ENCODE results near the gene RPTOR.
"Not testable (repeated sequence)": the region's sequence is repeated elsewhere in the genome, so short reads cannot be mapped to it uniquely, and the experiment has no call there.

Gene RPTOR

GRCh38 chr17:80621997-80622357 is 77.3 kb downstream of the RPTOR start:
- no peak for DNase-seq (ENCODE audit: low read depth)
- no peak overlapping the region for H3K4me3 ChIP-seq (ENCODE audit: low read depth, low read length)
- no peak for TF ChIP-seq CTCF (IDR thresholded peaks at IDR 0.05; ENCODE audit: low read depth, low read length, missing control alignments)

GRCh38 chr17:80624864-80625263 is 80.2 kb downstream of the RPTOR start:
- TF ChIP-seq CTCF (IDR thresholded peaks at IDR 0.05; ENCODE audit: low read depth, low read length, missing control alignments), result no peak
- DNase-seq (ENCODE audit: low read depth), result no peak

GRCh38 chr17:80625627-80626026 is 81.0 kb downstream of the RPTOR start:
- no peak overlapping the region for H3K4me3 ChIP-seq (ENCODE audit: low read depth, low read length)
- TF ChIP-seq CTCF (IDR thresholded peaks at IDR 0.05; ENCODE audit: low read depth, low read length, missing control alignments), result no peak
- no peak for DNase-seq (ENCODE audit: low read depth)

More at GRCh38 chr17:80624864-80625263, 80.2 kb downstream of the RPTOR start:
- H3K4me3 ChIP-seq (ENCODE audit: low read depth, low read length), result no peak overlapping the region

- DNase-seq (ENCODE audit: low read depth); H3K4me3 ChIP-seq (ENCODE audit: low read depth, low read length): not testable (repeated sequence)
These were observed 84.2 kb downstream of the RPTOR start for GRCh38 chr17:80628881-80629280.

- H3K4me3 ChIP-seq (ENCODE audit: low read depth, low read length), result no peak overlapping the region
- no peak for DNase-seq (ENCODE audit: low read depth)
- TF ChIP-seq CTCF (IDR thresholded peaks at IDR 0.05; ENCODE audit: low read depth, low read length, missing control alignments), result no peak
These were observed 84.8 kb downstream of the RPTOR start for GRCh38 chr17:80629298-80630028.

GRCh38 chr17:80630560-80631120 is 86.0 kb downstream of the RPTOR start:
- no peak for DNase-seq (ENCODE audit: low read depth)
- no peak overlapping the region for H3K4me3 ChIP-seq (ENCODE audit: low read depth, low read length)
- TF ChIP-seq CTCF (IDR thresholded peaks at IDR 0.05; ENCODE audit: low read depth, low read length, missing control alignments), result no peak

GRCh38 chr17:80631142-80632045 is 86.8 kb downstream of the RPTOR start:
- no peak for TF ChIP-seq CTCF (IDR thresholded peaks at IDR 0.05; ENCODE audit: low read depth, low read length, missing control alignments)
- DNase-seq (ENCODE audit: low read depth), result no peak
- H3K4me3 ChIP-seq (ENCODE audit: low read depth, low read length), result no peak overlapping the region

Measured in GM12864 (cell line).